GM23338 (cell line): ENCODE results near the gene ATP6V0E2. TPM values are rescaled to one million over a fixed set of nuclear protein-coding genes. Genes with fewer than 3 reads are reported as not detected.

ENCODE experiments used
- ATAC-seq: fragments of 200-7000 bp; cut with Tn5 transposase; 3 replicates; pipeline ENCODE4 v1.9.1; 2020
- DNase-seq: peaks from one replicate; pipeline ENCODE4 v3.0.0-alpha.2; 2015; ENCODE audit warnings: low spot score
- H2AFZ ChIP-seq: fragments of 200-600 bp; sonication (generic); 2 replicates; pipeline ENCODE4 v1.8.0; 2016; ENCODE audit warnings: antibody characterized with exemption, mild to moderate bottlenecking, moderate library complexity
- H3F3A ChIP-seq: fragments of 200-600 bp; sonication (generic); replicated peaks from 2 replicates; pipeline ENCODE4 v1.8.0; 2017; ENCODE audit warnings: antibody characterized with exemption, mixed run types, low read depth
- H3K27ac ChIP-seq: fragments of 200-600 bp; sonication (generic); 2 replicates; pipeline ENCODE4 v1.6.1; 2016; ENCODE audit warnings: low read depth
- H3K27me3 ChIP-seq: fragments of 200-600 bp; sonication (generic); 2 replicates; pipeline ENCODE4 v1.8.0; 2016; ENCODE audit warnings: mild to moderate bottlenecking, mixed run types, moderate library complexity; ENCODE audit not compliant: insufficient read depth
- H3K36me3 ChIP-seq: fragments of 200-600 bp; sonication (generic); 2 replicates; pipeline ENCODE4 v1.8.0; 2016; ENCODE audit warnings: mild to moderate bottlenecking; ENCODE audit not compliant: insufficient read depth
- H3K4me1 ChIP-seq: fragments of 200-600 bp; sonication (generic); 2 replicates; pipeline ENCODE4 v1.8.0; 2016; ENCODE audit warnings: mild to moderate bottlenecking, moderate library complexity; ENCODE audit not compliant: insufficient read depth
- H3K4me2 ChIP-seq: fragments of 200-600 bp; sonication (generic); 2 replicates; pipeline ENCODE4 v1.7.1; 2017; ENCODE audit warnings: mixed run types
- H3K4me3 ChIP-seq: fragments of 200-600 bp; sonication (generic); 2 replicates; pipeline ENCODE4 v1.6.1; 2016; ENCODE audit warnings: mixed run types
- H3K79me2 ChIP-seq: fragments of 200-600 bp; sonication (generic); replicated peaks from 2 replicates; pipeline ENCODE4 v1.8.0; 2017; ENCODE audit warnings: mild to moderate bottlenecking; ENCODE audit not compliant: insufficient read depth
- H3K9me2 ChIP-seq: fragments of 200-600 bp; sonication (generic); 2 replicates; pipeline ENCODE4 v1.8.0; 2017; ENCODE audit not compliant: insufficient read depth
- H4K20me1 ChIP-seq: fragments of 200-600 bp; sonication (generic); replicated peaks from 2 replicates; pipeline ENCODE4 v1.8.0; 2017; ENCODE audit warnings: mild to moderate bottlenecking; ENCODE audit not compliant: insufficient read depth
- H3K27ac Mint-ChIP-seq: 2 replicates; pipeline ENCODE4 v1.8.0; 2020; ENCODE audit warnings: inconsistent platforms, mild to moderate bottlenecking, moderate library complexity, mixed read lengths
- H3K27me3 Mint-ChIP-seq: 3 replicates; pipeline ENCODE4 v1.8.0; 2022; ENCODE audit warnings: low read depth, mild to moderate bottlenecking, moderate library complexity, mixed read lengths, inconsistent platforms; ENCODE audit not compliant: insufficient read depth, poor library complexity
- H3K36me3 Mint-ChIP-seq: 3 replicates; pipeline ENCODE4 v1.8.0; 2021; ENCODE audit warnings: low read depth, mild to moderate bottlenecking, inconsistent platforms, moderate library complexity, mixed read lengths
- H3K4me1 Mint-ChIP-seq: 3 replicates; pipeline ENCODE4 v1.8.0; 2020; ENCODE audit warnings: mild to moderate bottlenecking, inconsistent platforms, mixed read lengths
- H3K4me3 Mint-ChIP-seq: 3 replicates; pipeline ENCODE4 v1.8.0; 2021; ENCODE audit warnings: moderate library complexity, mild to moderate bottlenecking, inconsistent platforms, mixed read lengths
- H3K9me3 Mint-ChIP-seq: 3 replicates; pipeline ENCODE4 v1.8.0; 2020; ENCODE audit warnings: moderate library complexity, mild to moderate bottlenecking, inconsistent platforms, mixed read lengths
- CREB1 ChIP-seq: fragments of 250-450 bp; sonication (Bioruptor Pico); IDR thresholded peaks from 2 replicates; pipeline ENCODE4 v1.5.0; 2020; ENCODE audit warnings: low read depth, mild to moderate bottlenecking, moderate library complexity
- CTCF ChIP-seq, 2 experiments: fragments of 200-600 bp in 1 of 2; sonication (generic) in 1 of 2; conservative IDR thresholded peaks; 2 replicates each; pipeline versions ENCODE4 v1.5.1 to v1.6.1; 2016 to 2017; ENCODE audit warnings: antibody characterized with exemption in 2 of 2, low read depth in 2 of 2, mild to moderate bottlenecking in 2 of 2, moderate library complexity in 1 of 2
- ETS1 ChIP-seq: IDR thresholded peaks from 2 replicates; pipeline ENCODE4 v1.6.1; 2016; ENCODE audit warnings: antibody characterized with exemption
- EZH2 ChIP-seq: fragments of 200-600 bp; sonication (generic); IDR thresholded peaks from one replicate; pipeline ENCODE4 v1.8.0; 2017; ENCODE audit warnings: antibody characterized with exemption, mild to moderate bottlenecking, low read depth; ENCODE audit not compliant: unreplicated experiment
- EZH2phosphoT487 ChIP-seq: fragments of 200-600 bp; sonication (generic); IDR thresholded peaks from one replicate; pipeline ENCODE4 v1.8.1; 2018; ENCODE audit warnings: antibody characterized with exemption; ENCODE audit not compliant: unreplicated experiment
- NANOG ChIP-seq: IDR thresholded peaks from 2 replicates; pipeline ENCODE4 v1.6.1; 2016; ENCODE audit warnings: antibody characterized with exemption, borderline replicate concordance
- POLR2AphosphoS5 ChIP-seq: IDR thresholded peaks from 2 replicates; pipeline ENCODE4 v1.6.1; 2016; ENCODE audit warnings: antibody characterized with exemption, low read depth
- STAT1 ChIP-seq: IDR thresholded peaks from one replicate; pipeline ENCODE4 v1.6.1; 2016; ENCODE audit warnings: antibody characterized with exemption; ENCODE audit not compliant: unreplicated experiment
- ZNF114 ChIP-seq: fragments of 250-450 bp; sonication (Bioruptor Pico); IDR thresholded peaks from 2 replicates; pipeline ENCODE4 v1.5.0; 2020; ENCODE audit warnings: mild to moderate bottlenecking, moderate library complexity
- ZNF331 ChIP-seq: fragments of 250-450 bp; sonication (Bioruptor Pico); IDR thresholded peaks from 2 replicates; pipeline ENCODE4 v1.5.0; 2020; ENCODE audit warnings: low read depth, mild to moderate bottlenecking, moderate library complexity
- ZNF462 ChIP-seq: fragments of 250-450 bp; sonication (Bioruptor Pico); IDR thresholded peaks from 2 replicates; pipeline ENCODE4 v1.5.0; 2020; ENCODE audit warnings: mild to moderate bottlenecking, moderate library complexity
- polyA plus RNA-seq: library from polyadenylated mRNA; unstranded; fragments of >200 nt; fragmentation: Nextera tagmentation; extraction: Ambion mirVana; gene quantifications from 2 replicates; pipeline ENCODE4 v1.2.1, GENCODE V29; 2016
- total RNA-seq: library from RNA; depleted of rRNA; stranded (reverse); fragments of >200 nt; shearing (Covaris generic); gene quantifications from 2 replicates; pipeline ENCODE4 v1.2.3, GENCODE V29; 2014
- TF ChIP-seq, protein P1 (sequence below): IDR thresholded peaks from one replicate; pipeline ENCODE4 v1.6.1; 2018; ENCODE audit warnings: antibody characterized with exemption; ENCODE audit not compliant: unreplicated experiment

The ATP6V0E2 gene
- total and polyA plus RNA-seq, 2 experiments from 2014 or later: 15.6 to 34.7 TPM

GRCh38 chr7:149824301-149824741, 49.4 kb upstream of the ATP6V0E2 start:
- Mint-ChIP-seq H3K4me1 (no peaks in the 10 kb centered on the region), H3K9me3 (peaks cover 14% of the 10 kb centered on the region; the same call in 2 of the 3 replicates)

More at GRCh38 chr7:149824301-149824741, 49.4 kb upstream of the ATP6V0E2 start:
- no peaks in the 10 kb centered on the region for H3F3A ChIP-seq
- no peaks in the 10 kb centered on the region for H3K36me3 ChIP-seq
- no peaks in the 10 kb centered on the region for H3K4me1 ChIP-seq
- H3K4me2 ChIP-seq: no peak overlapping the region
- H3K4me3 Mint-ChIP-seq: no peak overlapping the region
- H3K36me3 Mint-ChIP-seq: no peaks in the 10 kb centered on the region
- H2AFZ ChIP-seq: no peak overlapping the region
- H3K27me3 Mint-ChIP-seq: peaks cover 8% of the 10 kb centered on the region
- H4K20me1 ChIP-seq: no peaks in the 10 kb centered on the region
- no peaks in the 10 kb centered on the region for H3K79me2 ChIP-seq
- H3K9me2 ChIP-seq: no peaks in the 10 kb centered on the region
- no peaks in the 10 kb centered on the region for H3K27me3 ChIP-seq
- no peak overlapping the region for H3K4me3 ChIP-seq
- ATAC-seq (no peak), DNase-seq (no peak)
- no peak overlapping the region for H3K27ac ChIP-seq
- no peak overlapping the region for H3K27ac Mint-ChIP-seq
- TF ChIP-seq ZNF114 (CRISPR knock-in tag): no peak
- no peak for TF ChIP-seq ZNF331 (CRISPR knock-in tag)
- no peak for TF ChIP-seq EZH2
- TF ChIP-seq CTCF (conservative IDR thresholded peaks at IDR 0.05; ENCODE audit: low read depth in 2 of 2): no peak
- no peak for TF ChIP-seq STAT1
- TF ChIP-seq EZH2phosphoT487: no peak
- no peak for TF ChIP-seq POLR2AphosphoS5
- no peak for TF ChIP-seq NANOG
- TF ChIP-seq ZNF462: no peak
- TF ChIP-seq, protein P1, sequence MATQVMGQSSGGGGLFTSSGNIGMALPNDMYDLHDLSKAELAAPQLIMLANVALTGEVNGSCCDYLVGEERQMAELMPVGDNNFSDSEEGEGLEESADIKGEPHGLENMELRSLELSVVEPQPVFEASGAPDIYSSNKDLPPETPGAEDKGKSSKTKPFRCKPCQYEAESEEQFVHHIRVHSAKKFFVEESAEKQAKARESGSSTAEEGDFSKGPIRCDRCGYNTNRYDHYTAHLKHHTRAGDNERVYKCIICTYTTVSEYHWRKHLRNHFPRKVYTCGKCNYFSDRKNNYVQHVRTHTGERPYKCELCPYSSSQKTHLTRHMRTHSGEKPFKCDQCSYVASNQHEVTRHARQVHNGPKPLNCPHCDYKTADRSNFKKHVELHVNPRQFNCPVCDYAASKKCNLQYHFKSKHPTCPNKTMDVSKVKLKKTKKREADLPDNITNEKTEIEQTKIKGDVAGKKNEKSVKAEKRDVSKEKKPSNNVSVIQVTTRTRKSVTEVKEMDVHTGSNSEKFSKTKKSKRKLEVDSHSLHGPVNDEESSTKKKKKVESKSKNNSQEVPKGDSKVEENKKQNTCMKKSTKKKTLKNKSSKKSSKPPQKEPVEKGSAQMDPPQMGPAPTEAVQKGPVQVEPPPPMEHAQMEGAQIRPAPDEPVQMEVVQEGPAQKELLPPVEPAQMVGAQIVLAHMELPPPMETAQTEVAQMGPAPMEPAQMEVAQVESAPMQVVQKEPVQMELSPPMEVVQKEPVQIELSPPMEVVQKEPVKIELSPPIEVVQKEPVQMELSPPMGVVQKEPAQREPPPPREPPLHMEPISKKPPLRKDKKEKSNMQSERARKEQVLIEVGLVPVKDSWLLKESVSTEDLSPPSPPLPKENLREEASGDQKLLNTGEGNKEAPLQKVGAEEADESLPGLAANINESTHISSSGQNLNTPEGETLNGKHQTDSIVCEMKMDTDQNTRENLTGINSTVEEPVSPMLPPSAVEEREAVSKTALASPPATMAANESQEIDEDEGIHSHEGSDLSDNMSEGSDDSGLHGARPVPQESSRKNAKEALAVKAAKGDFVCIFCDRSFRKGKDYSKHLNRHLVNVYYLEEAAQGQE: no peak
- TF ChIP-seq ETS1: no peak
- no peak for TF ChIP-seq CREB1 (CRISPR knock-in tag)
